Left ventricle myocardium inferior (tissue), 1 donor: Measurements from ENCODE around the gene PPP1R16B. TPM values are rescaled to one million over a fixed set of nuclear protein-coding genes. Genes with fewer than 3 reads are reported as not detected.

Experiments
- DNase-seq: peaks from one replicate; pipeline ENCODE4 v3.0.0-alpha.2; 2020
- H3K27ac ChIP-seq: fragments of 200-600 bp; replicated peaks from 2 replicates; pipeline ENCODE4 v1.8.0; 2021
- H3K27me3 ChIP-seq: fragments of 200-600 bp; 2 replicates; pipeline ENCODE4 v1.8.0; 2021; ENCODE audit warnings: low read depth
- H3K36me3 ChIP-seq: fragments of 200-600 bp; 2 replicates; pipeline ENCODE4 v1.8.0; 2021
- H3K4me1 ChIP-seq: fragments of 200-600 bp; 2 replicates; pipeline ENCODE4 v1.8.0; 2021
- H3K4me3 ChIP-seq: fragments of 200-600 bp; 2 replicates; pipeline ENCODE4 v1.8.0; 2021; ENCODE audit warnings: mild to moderate bottlenecking, moderate library complexity
- H3K9me3 ChIP-seq: fragments of 200-600 bp; replicated peaks from 2 replicates; pipeline ENCODE4 v1.8.0; 2021
- intact Hi-C: fragments of 100-400 bp; cut with micrococcal nuclease; formaldehyde crosslinking; loops from one replicate; pipeline ENCODE4 v1.11.0; 2022
- total RNA-seq: library from RNA; stranded (reverse); fragmentation: NEBNext Ultra II Directional; extraction: Animal tissue kit (Norgen Biotek cat#: 25700); gene quantifications from one replicate; pipeline ENCODE4 v1.2.1, GENCODE V29; 2021
- TF ChIP-seq, protein P1 (sequence below): fragments of 200-600 bp; IDR thresholded peaks from 2 replicates; pipeline ENCODE4 v1.8.0; 2021; ENCODE audit warnings: antibody characterized with exemption, mild to moderate bottlenecking, borderline replicate concordance
- donor health status: DM: no; HTN: yes; CAD: no; lungs with severe emphysema.

Gene PPP1R16B
- total RNA-seq, 1 donor from 2014 or later: 6.3 TPM

DNA sequence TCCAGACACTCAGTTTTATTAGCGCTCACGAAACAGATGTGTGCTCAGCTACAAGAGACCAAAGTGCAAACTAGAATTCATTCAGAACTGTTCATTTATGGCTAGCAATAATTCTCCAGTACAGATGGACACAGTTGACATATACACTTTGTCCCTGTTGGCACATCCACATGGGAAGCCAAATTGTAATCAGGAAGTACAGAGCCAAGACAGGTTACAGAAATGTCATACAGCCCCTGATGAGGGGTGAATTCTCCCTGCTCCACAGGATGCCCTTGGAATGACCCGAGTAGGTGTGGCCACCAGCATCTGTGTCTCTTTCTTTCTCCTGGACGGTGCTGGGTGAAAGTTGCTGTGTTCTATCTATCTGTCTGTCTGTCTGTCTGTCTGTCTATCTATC is 164.2 kb downstream of the PPP1R16B start:
- DNase-seq: no peak
- Histone ChIP-seq H3K27me3 (no peaks in the 10 kb centered on the region), H3K9me3 (no peaks in the 10 kb centered on the region), H3K4me3 (no peak overlapping the region), H3K36me3 (peaks cover 50% of the 10 kb centered on the region), H3K4me1 (peaks cover 43% of the 10 kb centered on the region), H3K27ac (peak overlapping the region; percentile 26)
- intact Hi-C loops: no loop called here
- TF ChIP-seq, protein P1, sequence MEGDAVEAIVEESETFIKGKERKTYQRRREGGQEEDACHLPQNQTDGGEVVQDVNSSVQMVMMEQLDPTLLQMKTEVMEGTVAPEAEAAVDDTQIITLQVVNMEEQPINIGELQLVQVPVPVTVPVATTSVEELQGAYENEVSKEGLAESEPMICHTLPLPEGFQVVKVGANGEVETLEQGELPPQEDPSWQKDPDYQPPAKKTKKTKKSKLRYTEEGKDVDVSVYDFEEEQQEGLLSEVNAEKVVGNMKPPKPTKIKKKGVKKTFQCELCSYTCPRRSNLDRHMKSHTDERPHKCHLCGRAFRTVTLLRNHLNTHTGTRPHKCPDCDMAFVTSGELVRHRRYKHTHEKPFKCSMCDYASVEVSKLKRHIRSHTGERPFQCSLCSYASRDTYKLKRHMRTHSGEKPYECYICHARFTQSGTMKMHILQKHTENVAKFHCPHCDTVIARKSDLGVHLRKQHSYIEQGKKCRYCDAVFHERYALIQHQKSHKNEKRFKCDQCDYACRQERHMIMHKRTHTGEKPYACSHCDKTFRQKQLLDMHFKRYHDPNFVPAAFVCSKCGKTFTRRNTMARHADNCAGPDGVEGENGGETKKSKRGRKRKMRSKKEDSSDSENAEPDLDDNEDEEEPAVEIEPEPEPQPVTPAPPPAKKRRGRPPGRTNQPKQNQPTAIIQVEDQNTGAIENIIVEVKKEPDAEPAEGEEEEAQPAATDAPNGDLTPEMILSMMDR: no peak

- Histone ChIP-seq H3K27me3 (no peaks in the 10 kb centered on the region), H3K4me1 (peaks cover 49% of the 10 kb centered on the region), H3K9me3 (no peaks in the 10 kb centered on the region), H3K36me3 (peaks cover 48% of the 10 kb centered on the region), H3K4me3 (no peak overlapping the region), H3K27ac (peak overlapping the region; percentile 26)
- TF ChIP-seq, protein P1: no peak
- intact Hi-C loops: no loop called here
- DNase-seq: no peak
These were observed 164.8 kb downstream of the PPP1R16B start for GRCh38 chr20:38970302-38970701.

Other genes with a start within 250 kb of the PPP1R16B start
- not detected for gene ADIG, start 224.5 kb upstream of the PPP1R16B start, total RNA-seq
- not detected for gene ARHGAP40, start 203.9 kb upstream of the PPP1R16B start, total RNA-seq
- gene SLC32A1, start 81.2 kb upstream of the PPP1R16B start, total RNA-seq: not detected
- 3.1 TPM for gene ACTR5, start 57.2 kb upstream of the PPP1R16B start, total RNA-seq
- 0.77 TPM for gene FAM83D, start 120.7 kb downstream of the PPP1R16B start, total RNA-seq
- gene DHX35, start 156.6 kb downstream of the PPP1R16B start, total RNA-seq: 15.8 TPM